ENCODE results near the gene MBTD1.

GRCh38 chr17:51245535-51245934 is 14.3 kb downstream of the MBTD1 start:
- no peak for TF ChIP-seq CTCF (IDR thresholded peaks at IDR 0.05)
- TF ChIP-seq POLR2A (IDR thresholded peaks at IDR 0.05), result no peak
